OCI-LY1 (cell line): ENCODE measurements around the gene TENM4.

Source experiments
- EZH2 ChIP-seq: fragments of 200-600 bp; sonication (generic), shearing (Covaris generic); IDR thresholded peaks from 2 replicates; pipeline ENCODE4 v1.8.0; 2017; ENCODE audit warnings: borderline replicate concordance, mixed run types, mild to moderate bottlenecking, antibody characterized with exemption, low read length, moderate library complexity, mixed read lengths
- TF ChIP-seq, protein P1 (sequence below): fragments of 200-600 bp; sonication (generic), shearing (Covaris generic); IDR thresholded peaks from 2 replicates; pipeline ENCODE4 v1.5.1; 2017; ENCODE audit warnings: mild to moderate bottlenecking, antibody characterized with exemption, low read length, moderate library complexity, mixed read lengths

DNA sequence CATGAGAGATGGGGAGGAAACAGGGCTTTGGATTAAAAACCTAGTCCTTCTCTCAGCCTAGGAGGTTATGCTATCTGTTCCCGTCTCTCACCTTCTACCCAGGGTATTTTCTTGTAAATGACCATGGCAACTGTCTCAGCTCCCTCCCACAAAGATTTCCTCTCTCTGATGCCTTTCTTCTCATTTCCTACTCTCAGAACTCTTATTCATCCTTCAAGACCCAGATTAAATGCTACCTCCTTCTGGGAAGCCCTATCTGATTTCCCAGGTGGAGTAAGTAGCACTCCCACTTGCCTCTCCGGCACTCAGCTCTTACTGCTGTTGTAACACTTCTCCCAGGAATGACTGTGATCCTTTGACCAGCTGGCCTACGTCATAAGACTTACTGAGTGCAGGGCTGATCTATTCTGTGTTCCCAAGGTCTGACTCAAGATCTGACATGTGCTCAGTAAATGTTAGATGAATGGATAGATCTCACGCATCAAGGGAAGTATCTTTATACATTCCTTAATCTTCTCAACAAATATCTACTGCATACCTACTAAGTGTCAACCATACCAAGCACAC is 175.0 kb downstream of the TENM4 start:
- TF ChIP-seq, protein P1, sequence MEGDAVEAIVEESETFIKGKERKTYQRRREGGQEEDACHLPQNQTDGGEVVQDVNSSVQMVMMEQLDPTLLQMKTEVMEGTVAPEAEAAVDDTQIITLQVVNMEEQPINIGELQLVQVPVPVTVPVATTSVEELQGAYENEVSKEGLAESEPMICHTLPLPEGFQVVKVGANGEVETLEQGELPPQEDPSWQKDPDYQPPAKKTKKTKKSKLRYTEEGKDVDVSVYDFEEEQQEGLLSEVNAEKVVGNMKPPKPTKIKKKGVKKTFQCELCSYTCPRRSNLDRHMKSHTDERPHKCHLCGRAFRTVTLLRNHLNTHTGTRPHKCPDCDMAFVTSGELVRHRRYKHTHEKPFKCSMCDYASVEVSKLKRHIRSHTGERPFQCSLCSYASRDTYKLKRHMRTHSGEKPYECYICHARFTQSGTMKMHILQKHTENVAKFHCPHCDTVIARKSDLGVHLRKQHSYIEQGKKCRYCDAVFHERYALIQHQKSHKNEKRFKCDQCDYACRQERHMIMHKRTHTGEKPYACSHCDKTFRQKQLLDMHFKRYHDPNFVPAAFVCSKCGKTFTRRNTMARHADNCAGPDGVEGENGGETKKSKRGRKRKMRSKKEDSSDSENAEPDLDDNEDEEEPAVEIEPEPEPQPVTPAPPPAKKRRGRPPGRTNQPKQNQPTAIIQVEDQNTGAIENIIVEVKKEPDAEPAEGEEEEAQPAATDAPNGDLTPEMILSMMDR: no peak
- no peak for TF ChIP-seq EZH2
